CD4-positive, CD25-positive, alpha-beta regulatory T cell (primary cell): ENCODE results near the gene EPB41L2. TPM values are rescaled to one million over a fixed set of nuclear protein-coding genes. Genes with fewer than 3 reads are reported as not detected.

Source experiments
- ATAC-seq, 2 donors: fragments of 150-1000 bp; cut with Tn5 transposase; one replicate each; pipeline ENCODE4 v1.10.0; 2021; ENCODE audit warnings: low read depth in 2 of 2, moderate number of reproducible peaks in 2 of 2, moderate library complexity in 1 of 2
- DNase-seq, 3 donors: peaks; one replicate each; pipeline versions ENCODE4 v3.0.0 to v3.0.0-alpha.2; 2012 to 2022; ENCODE audit warnings: mixed read lengths in 1 of 3
- H3K27ac ChIP-seq: one replicate; pipeline ENCODE4 v1.7.0; 2013; ENCODE audit warnings: mild to moderate bottlenecking, low read length; ENCODE audit not compliant: insufficient read depth, poor library complexity, severe bottlenecking
- H3K27me3 ChIP-seq: one replicate; pipeline ENCODE4 v1.7.0; 2013; ENCODE audit warnings: low read length; ENCODE audit not compliant: control insufficient read depth, insufficient read depth
- H3K36me3 ChIP-seq: one replicate; pipeline ENCODE4 v1.7.0; 2013; ENCODE audit warnings: mild to moderate bottlenecking, low read length, moderate library complexity; ENCODE audit not compliant: control insufficient read depth, insufficient read depth
- H3K4me1 ChIP-seq: 2 replicates; pipeline ENCODE4 v1.7.0; 2013; ENCODE audit warnings: mild to moderate bottlenecking, low read length; ENCODE audit not compliant: insufficient read depth, control insufficient read depth, poor library complexity, severe bottlenecking
- H3K4me3 ChIP-seq: one replicate; pipeline ENCODE4 v1.7.0; 2013; ENCODE audit warnings: low read depth, mild to moderate bottlenecking, low read length, moderate library complexity
- H3K9me3 ChIP-seq, 2 experiments: 1 replicate in 1 of 2; 2 replicates in 1 of 2; pipeline ENCODE4 v1.7.0; 2013; ENCODE audit warnings: low read length in 2 of 2, mild to moderate bottlenecking in 1 of 2, moderate library complexity in 1 of 2; ENCODE audit not compliant: control insufficient read depth in 2 of 2
- H3K27ac Mint-ChIP-seq, 3 donors: one replicate each; pipeline ENCODE4 v1.8.0; 2020 to 2022; ENCODE audit warnings: mild to moderate bottlenecking in 3 of 3, mixed read lengths in 3 of 3, moderate library complexity in 2 of 3
- H3K27me3 Mint-ChIP-seq: one replicate; pipeline ENCODE4 v1.8.0; 2022; ENCODE audit warnings: mild to moderate bottlenecking, mixed read lengths
- H3K36me3 Mint-ChIP-seq: one replicate; pipeline ENCODE4 v1.8.0; 2020; ENCODE audit warnings: mixed read lengths
- H3K4me1 Mint-ChIP-seq, 4 donors: one replicate each; pipeline ENCODE4 v1.8.0; 2020 to 2022; ENCODE audit warnings: mixed read lengths in 4 of 4, mild to moderate bottlenecking in 1 of 4
- H3K4me3 Mint-ChIP-seq, 4 donors: one replicate each; pipeline ENCODE4 v1.8.0; 2020 to 2022; ENCODE audit warnings: mild to moderate bottlenecking in 4 of 4, mixed read lengths in 4 of 4, moderate library complexity in 3 of 4
- H3K9me3 Mint-ChIP-seq, 7 donors: one replicate each; pipeline ENCODE4 v1.8.0; 2020 to 2022; ENCODE audit warnings: mixed read lengths in 7 of 7, mild to moderate bottlenecking in 3 of 7, moderate library complexity in 2 of 7
- polyA plus RNA-seq, 4 donors: library from polyadenylated mRNA; unstranded; fragments of 300-500 nt; fragmentation: Illumina TruSeq; gene quantifications; one replicate each; pipeline ENCODE4 v1.2.3, GENCODE V29; 2021
- total RNA-seq: library from RNA; stranded (reverse); gene quantifications from one replicate; pipeline ENCODE4 v1.2.3, GENCODE V29; 2022

Gene EPB41L2
- total and polyA plus RNA-seq, 5 donors from 2014 or later: 3.3 to 13.6 (median 3.8) TPM

GRCh38 chr6:131070061-131070460 lies 7.0 kb upstream of the EPB41L2 start:
- H3K9me3 ChIP-seq: no peaks in the 10 kb centered on the region
- H3K4me1 ChIP-seq: no peaks in the 10 kb centered on the region
- H3K36me3 Mint-ChIP-seq: no peaks in the 10 kb centered on the region
- ATAC-seq (no peak), DNase-seq (no peak)
- H3K4me1 Mint-ChIP-seq: peaks cover 0 to 5% (median 0%) of the 10 kb centered on the region in 4 donors
- peaks cover 7% of the 10 kb centered on the region for H3K27me3 Mint-ChIP-seq
- H3K4me3 Mint-ChIP-seq: peak overlapping the region in 1 of 4 donors; percentile 80
- no peak overlapping the region for H3K4me3 ChIP-seq
- no peak overlapping the region for H3K27ac Mint-ChIP-seq
- no peak overlapping the region for H3K27ac ChIP-seq
- no peaks in the 10 kb centered on the region for H3K27me3 ChIP-seq
- H3K9me3 Mint-ChIP-seq: peaks cover 0 to 4% (median 0%) of the 10 kb centered on the region in 7 donors
- no peaks in the 10 kb centered on the region for H3K36me3 ChIP-seq

- ATAC-seq: no peak
- Mint-ChIP-seq H3K4me1 (peaks cover 0 to 8% (median 5%) of the 10 kb centered on the region in 4 donors), H3K36me3 (no peaks in the 10 kb centered on the region), H3K4me3 (no peak overlapping the region), H3K9me3 (peaks cover 0 to 4% (median 0%) of the 10 kb centered on the region in 7 donors), H3K27me3 (peaks cover 10% of the 10 kb centered on the region), H3K27ac (no peak overlapping the region)
- H3K9me3 ChIP-seq: no peaks in the 10 kb centered on the region
- no peak overlapping the region for H3K27ac ChIP-seq
- H3K4me3 ChIP-seq: no peak overlapping the region
- DNase-seq: no peak
- peaks cover 8% of the 10 kb centered on the region for H3K4me1 ChIP-seq
- H3K27me3 ChIP-seq: peaks cover 2% of the 10 kb centered on the region
- no peaks in the 10 kb centered on the region for H3K36me3 ChIP-seq
These were observed 5.1 kb upstream of the EPB41L2 start for GRCh38 chr6:131068165-131068564.

GRCh38 chr6:131067521-131067920 lies 4.5 kb upstream of the EPB41L2 start:
- Histone ChIP-seq H3K27ac (no peak overlapping the region), H3K27me3 (peaks cover 2% of the 10 kb centered on the region), H3K9me3 (no peaks in the 10 kb centered on the region), H3K4me1 (peaks cover 8% of the 10 kb centered on the region), H3K4me3 (no peak overlapping the region), H3K36me3 (no peaks in the 10 kb centered on the region)
- Mint-ChIP-seq H3K4me3 (no peak overlapping the region), H3K9me3 (peaks cover 0 to 4% (median 0%) of the 10 kb centered on the region in 7 donors), H3K4me1 (peaks cover 0 to 8% (median 5%) of the 10 kb centered on the region in 4 donors), H3K27me3 (peaks cover 10% of the 10 kb centered on the region), H3K27ac (no peak overlapping the region), H3K36me3 (no peaks in the 10 kb centered on the region)
- DNase-seq: no peak
- no peak for ATAC-seq

- H3K27me3 Mint-ChIP-seq: peaks cover 24% of the 10 kb centered on the region
- H3K36me3 Mint-ChIP-seq: no peaks in the 10 kb centered on the region
- Histone ChIP-seq H3K4me1 (peaks cover 20% of the 10 kb centered on the region), H3K4me3 (no peak overlapping the region), H3K27me3 (peaks cover 2% of the 10 kb centered on the region), H3K27ac (no peak overlapping the region), H3K36me3 (no peaks in the 10 kb centered on the region), H3K9me3 (no peaks in the 10 kb centered on the region)
- peaks cover 0 to 4% (median 0%) of the 10 kb centered on the region in 7 donors for H3K9me3 Mint-ChIP-seq
- peak overlapping the region in 2 of 4 donors; percentile 7 to 79 for H3K4me3 Mint-ChIP-seq
- ATAC-seq (no peak), DNase-seq (no peak)
- H3K27ac Mint-ChIP-seq: peak overlapping the region in 1 of 3 donors; percentile 27
- peaks cover 3 to 22% (median 14%) of the 10 kb centered on the region in 4 donors for H3K4me1 Mint-ChIP-seq
These were observed 2.8 kb upstream of the EPB41L2 start for GRCh38 chr6:131065824-131066171.

- peak overlapping the region in 1 of 3 donors; percentile 69 for H3K27ac Mint-ChIP-seq
These were observed 2.2 kb upstream of the EPB41L2 start for GRCh38 chr6:131065112-131065823.

GRCh38 chr6:131063764-131064272 lies 773 bp upstream of the EPB41L2 start:
- peaks cover 31% of the 10 kb centered on the region for H3K27me3 Mint-ChIP-seq
- H3K9me3 ChIP-seq: no peaks in the 10 kb centered on the region
- peaks cover 2% of the 10 kb centered on the region for H3K27me3 ChIP-seq
- H3K4me3 Mint-ChIP-seq: peak overlapping the region; percentile 72 to 91 (median 86)
- ATAC-seq (no peak), DNase-seq (no peak)
- H3K36me3 ChIP-seq: no peaks in the 10 kb centered on the region
- peaks cover 7 to 24% (median 18%) of the 10 kb centered on the region in 4 donors for H3K4me1 Mint-ChIP-seq
- peaks cover 20% of the 10 kb centered on the region for H3K4me1 ChIP-seq
- H3K4me3 ChIP-seq: peak overlapping the region; percentile 77
- H3K9me3 Mint-ChIP-seq: peaks cover 0 to 7% (median 0%) of the 10 kb centered on the region in 7 donors
- H3K36me3 Mint-ChIP-seq: no peaks in the 10 kb centered on the region
- H3K27ac ChIP-seq: no peak overlapping the region
- peak overlapping the region in 1 of 3 donors; percentile 11 for H3K27ac Mint-ChIP-seq

More at GRCh38 chr6:131065112-131065823, 2.2 kb upstream of the EPB41L2 start:
- ATAC-seq (no peak), DNase-seq (no peak)
- Mint-ChIP-seq H3K9me3 (peaks cover 0 to 4% (median 0%) of the 10 kb centered on the region in 7 donors), H3K4me1 (peaks cover 7 to 24% (median 17%) of the 10 kb centered on the region in 4 donors), H3K36me3 (no peaks in the 10 kb centered on the region), H3K4me3 (peak overlapping the region in 1 of 4 donors; percentile 7), H3K27me3 (peaks cover 30% of the 10 kb centered on the region)
- Histone ChIP-seq H3K9me3 (no peaks in the 10 kb centered on the region), H3K36me3 (no peaks in the 10 kb centered on the region), H3K27ac (no peak overlapping the region), H3K4me3 (no peak overlapping the region), H3K4me1 (peaks cover 20% of the 10 kb centered on the region), H3K27me3 (peaks cover 2% of the 10 kb centered on the region)

GRCh38 chr6:131062241-131063027 lies 611 bp downstream of the EPB41L2 start:
- peaks cover 2% of the 10 kb centered on the region for H3K27me3 ChIP-seq
- H3K27me3 Mint-ChIP-seq: peaks cover 29% of the 10 kb centered on the region
- no peaks in the 10 kb centered on the region for H3K36me3 Mint-ChIP-seq
- peak overlapping the region; percentile 74 for H3K4me3 ChIP-seq
- H3K9me3 Mint-ChIP-seq: peaks cover 0 to 7% (median 0%) of the 10 kb centered on the region in 7 donors
- H3K4me3 Mint-ChIP-seq: peak overlapping the region; percentile 82 to 91 (median 87)
- no peak overlapping the region for H3K27ac ChIP-seq
- ATAC-seq (peak; percentile 36 to 38), DNase-seq (peak in 2 of 3 donors; percentile 20 to 26)
- peak overlapping the region in 2 of 3 donors; percentile 56 to 82 for H3K27ac Mint-ChIP-seq
- H3K4me1 Mint-ChIP-seq: peaks cover 7 to 24% (median 19%) of the 10 kb centered on the region in 4 donors
- H3K9me3 ChIP-seq: no peaks in the 10 kb centered on the region
- peaks cover 20% of the 10 kb centered on the region for H3K4me1 ChIP-seq
- H3K36me3 ChIP-seq: no peaks in the 10 kb centered on the region
